Medulla oblongata (tissue), 1 donor: ENCODE results near the gene GMPR.
"Not testable (repeated sequence)": the region's sequence is repeated elsewhere in the genome, so short reads cannot be mapped to it uniquely, and the experiment has no call there.

Experiments
- DNase-seq: peaks from one replicate; pipeline ENCODE4 v3.0.0-alpha.2; 2015; ENCODE audit errors: extremely low spot score

GMPR gene

DNA sequence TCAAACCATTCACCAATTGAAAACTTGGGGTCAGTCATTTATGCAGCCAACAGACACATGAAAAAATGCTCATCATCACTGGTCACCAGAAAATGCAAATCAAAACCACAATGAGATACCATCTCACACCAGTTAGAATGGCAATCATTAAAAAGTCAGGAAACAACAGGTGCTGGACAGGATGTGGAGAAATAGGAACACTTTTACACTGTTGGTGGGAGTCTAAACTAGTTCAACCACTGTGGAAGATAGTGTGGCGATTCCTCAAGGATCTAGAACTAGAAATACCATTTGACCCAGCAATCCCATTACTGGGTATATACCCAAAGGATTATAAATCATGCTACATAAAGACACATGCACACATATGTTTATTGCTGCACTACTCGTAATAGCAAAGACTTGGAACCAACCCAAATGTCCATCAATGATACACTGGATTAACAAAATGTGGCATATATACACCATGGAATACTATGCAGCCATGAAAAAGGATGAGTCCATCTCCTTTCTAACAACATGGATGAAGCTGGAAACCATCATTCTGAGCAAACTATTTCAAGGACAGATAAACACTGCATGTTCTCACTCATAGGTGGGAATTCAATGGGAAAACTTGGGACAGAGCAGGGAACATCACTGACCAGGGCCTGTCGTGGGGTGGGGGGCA, 13.2 kb upstream of the GMPR start:
- not testable (repeated sequence) for DNase-seq

DNA sequence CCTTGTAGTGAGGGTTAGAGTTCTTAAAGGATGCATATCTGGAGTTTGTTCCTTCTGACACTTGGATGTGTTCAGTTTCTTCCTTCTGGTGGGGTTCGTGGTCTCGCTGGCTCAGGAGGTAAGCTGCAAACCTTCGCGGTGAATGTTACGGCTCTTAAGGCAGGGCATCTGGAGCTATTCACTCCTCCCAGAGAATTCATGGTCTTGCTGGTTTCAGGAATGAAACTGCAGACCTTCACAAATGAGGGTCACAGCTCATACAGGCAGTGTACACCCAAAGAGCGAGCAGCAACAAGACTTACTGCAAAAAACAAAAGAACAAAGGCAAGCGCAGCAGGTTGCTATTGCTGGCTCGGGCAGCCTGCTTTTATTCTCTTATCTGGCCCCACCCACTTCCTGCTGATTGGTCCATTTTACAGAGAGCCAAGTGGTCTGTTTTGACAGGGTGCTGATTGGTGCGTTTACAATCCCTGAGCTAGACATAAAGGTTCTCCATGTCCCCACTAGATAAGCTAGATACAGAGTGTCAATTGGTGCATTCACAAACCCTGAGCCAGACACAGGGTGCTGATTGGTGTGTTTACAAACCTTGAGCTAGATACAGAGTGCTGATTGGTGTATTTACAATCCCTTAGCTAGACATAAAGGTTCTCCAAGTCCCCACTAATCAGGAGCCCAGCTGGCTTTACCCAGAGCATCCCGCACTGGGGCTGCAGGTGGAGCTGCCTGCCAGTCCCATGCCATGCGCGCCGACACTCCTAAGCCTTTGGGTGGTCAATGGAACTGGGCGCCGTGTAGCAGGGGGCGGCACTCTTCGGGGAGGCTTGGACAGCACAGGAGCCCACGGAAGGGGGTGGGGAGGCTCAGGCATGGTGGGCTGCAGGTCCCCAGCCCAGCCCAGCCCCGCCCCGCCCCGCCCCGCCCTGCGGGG, 12.0 kb upstream of the GMPR start:
- not testable (repeated sequence) for DNase-seq

DNA sequence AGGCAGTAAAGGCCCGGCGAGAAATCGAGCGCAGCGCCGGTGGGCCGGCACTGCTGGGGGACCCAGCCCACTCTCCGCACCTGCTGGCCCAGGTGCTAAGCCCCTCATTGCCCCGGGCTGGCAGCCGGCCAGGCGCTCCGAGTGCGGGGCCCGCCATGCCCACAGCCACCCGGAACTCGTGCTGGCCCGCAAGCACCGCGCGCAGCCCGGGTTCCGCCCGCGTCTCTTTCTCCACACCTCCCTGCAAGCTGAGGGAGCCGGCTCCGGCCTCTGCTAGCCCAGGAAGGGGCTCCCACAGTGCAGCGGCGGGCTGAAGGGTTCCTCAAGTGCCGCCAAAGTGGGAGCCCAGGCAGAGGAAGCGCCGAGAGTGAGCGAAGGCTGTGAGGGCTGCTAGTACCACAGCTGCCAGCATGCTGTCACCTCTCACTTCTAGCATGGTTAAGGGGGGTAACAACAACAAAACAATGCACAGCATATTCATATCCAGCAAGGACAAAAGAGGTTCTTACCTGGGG, 11.3 kb upstream of the GMPR start:
- no peak for DNase-seq

DNA sequence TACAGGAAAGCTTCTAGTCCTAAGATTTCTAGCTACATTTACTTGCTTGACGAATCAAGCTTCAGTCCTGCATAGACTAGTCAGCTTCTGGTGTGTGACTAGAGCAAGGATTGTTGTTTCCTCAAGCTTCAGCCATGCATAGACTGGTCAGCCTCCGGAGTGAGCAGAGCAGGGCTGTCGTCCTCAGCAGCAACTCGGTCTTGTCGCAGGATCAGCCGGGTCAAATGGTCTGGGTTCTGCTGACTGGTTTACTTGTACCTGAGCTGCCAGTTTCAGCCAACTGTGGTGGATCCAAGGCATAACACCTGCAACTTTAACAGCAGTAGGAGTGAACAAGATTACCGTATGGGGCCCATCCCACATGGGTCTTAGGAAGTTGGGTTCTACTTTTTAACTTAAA, 10.8 kb upstream of the GMPR start:
- DNase-seq: no peak

DNA sequence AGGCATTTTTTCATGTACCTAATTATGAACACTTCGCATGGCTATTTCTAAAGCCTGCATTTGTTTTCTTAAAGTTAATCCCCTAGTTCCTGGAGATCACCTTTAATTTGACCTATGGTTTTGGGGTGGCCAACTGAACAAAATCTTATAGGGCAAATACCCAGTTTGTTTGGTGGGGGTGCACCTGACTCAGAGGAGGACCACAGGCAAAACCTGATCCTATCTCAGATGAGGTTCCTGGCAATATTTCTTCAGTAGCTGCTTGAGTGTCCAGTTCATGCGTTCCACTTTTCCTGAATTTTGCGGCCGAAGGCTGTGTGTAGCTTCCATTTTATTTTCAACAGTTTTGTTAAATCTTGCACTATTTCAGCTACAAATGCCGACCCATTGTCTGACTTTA, 10.3 kb upstream of the GMPR start:
- DNase-seq: no peak

DNA sequence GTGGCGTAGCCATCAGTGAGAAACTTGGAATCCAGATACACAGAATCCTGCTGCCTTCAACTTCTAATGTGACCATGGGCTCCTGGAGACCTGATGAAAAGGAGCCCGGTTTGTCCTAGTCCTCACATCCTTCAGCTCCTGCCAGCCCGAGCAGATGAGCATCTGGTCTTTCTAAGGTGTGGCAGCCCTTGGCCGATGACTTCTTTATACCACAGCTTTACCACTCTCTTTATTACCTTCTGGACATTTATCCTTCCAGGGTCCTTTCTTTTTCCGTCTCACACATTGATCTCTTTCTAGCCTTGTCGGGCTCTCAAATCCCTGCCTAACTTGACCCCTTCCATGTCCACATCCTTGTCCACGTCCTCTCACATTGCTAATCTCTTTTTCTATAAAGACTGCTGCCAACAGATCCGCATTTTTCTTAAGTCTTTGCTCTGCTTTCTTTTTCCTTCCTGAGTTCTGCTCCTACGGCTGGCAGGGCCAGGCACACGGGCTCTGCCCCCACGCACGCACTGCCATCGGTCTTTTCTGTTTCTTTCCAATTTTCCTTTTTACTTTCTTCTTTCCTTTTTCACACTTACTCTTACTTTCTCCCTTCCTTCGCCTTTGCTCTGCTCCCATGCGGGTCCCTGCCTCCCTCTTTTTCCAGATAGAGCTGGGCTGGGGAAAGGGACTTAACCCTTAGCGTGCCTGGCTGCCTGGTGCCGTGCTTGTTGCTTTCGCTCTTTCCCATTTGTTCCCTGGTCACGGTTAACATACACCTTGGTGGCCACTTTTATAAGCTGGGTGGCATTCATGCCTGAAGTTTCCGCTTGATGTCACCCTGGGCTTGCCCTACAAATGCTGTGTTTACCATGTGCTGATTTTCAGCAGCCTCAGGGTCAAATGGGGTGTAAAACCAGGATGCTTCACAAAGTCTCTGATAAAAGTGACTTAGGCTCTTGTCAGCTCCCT, 9.4 kb upstream of the GMPR start:
- DNase-seq: no peak

DNA sequence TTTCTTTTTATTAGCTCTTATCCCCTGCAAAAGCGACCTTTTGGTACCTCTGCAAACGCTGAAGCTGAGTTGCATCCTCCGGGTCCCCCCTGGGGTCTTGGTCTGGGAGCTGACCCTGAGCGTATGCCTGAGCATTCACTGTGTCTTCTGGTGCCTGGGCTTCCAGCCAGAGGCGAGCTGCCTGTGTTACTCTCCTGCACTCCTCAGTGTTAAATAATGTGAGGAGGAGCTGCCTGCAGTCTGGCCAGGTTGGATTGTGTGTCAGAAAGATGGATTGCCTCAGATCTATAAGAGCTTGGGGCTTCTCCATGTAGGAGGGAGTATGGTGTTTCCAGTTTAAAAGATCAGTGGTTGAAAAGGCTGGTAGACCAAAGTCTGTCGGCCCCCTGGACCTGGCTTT, 8.7 kb upstream of the GMPR start:
- DNase-seq: no peak

DNA sequence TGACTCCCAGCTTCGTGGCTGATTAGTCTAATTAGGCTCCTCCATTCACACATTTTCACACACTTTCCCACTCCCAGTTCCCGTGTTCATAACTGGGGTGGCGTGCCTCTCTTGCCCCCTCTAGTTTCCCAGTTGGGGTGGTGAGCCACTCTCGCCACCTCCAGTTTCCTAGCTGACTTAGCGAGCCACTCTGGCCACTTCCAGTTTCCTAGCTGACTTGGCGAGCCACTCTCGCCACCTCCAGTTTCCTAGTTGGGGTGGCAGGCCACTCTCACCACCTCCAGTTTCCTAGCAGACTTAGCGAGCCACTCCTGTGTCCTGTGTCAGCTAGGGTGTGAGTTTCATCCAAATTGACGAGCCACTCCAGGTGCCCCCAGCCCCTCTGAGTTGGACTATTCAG, 7.4 kb upstream of the GMPR start:
- no peak for DNase-seq

DNA sequence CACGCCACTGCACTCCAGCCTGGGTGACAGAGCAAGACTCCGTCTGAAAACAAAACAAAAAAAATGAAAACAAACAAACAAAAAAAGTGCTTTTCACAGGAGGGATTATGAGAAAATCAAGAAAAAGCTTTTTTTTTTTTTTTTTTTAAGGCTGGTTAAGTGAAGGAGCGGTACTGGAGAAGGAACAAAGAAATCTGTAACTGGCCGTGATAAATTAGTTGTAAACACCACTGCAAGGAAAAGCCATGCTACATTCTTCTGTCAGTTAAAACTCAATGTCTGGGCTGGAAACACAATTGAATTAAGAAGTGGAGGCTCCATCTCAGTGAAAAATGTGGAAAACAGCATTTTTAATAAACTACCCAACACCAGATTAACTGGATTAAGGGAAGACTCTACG, 6.3 kb upstream of the GMPR start:
- DNase-seq: no peak

DNA sequence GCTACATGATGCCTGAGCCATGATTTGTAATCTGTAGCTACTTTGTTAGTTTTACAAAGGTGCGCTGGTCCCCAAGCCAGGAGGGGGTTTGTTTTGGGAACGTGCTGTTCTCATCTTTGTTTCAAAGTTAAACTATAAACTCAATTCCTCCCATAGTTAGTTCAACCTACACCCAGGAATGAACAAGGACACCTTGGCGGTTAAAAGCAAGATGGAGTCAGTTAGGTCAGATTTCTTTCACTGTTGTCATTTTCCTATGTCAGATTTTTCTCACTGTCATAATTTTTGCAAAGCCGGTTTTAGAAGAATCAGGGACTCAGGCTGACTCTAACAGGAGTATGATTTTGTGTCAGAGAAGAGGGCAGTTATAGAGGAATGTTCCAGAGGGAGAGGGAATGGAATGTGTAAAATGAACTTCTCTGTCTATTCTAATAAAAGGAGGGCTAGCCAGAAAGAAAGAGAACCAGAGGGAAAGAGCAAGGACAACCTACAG, 2.3 kb upstream of the GMPR start:
- no peak for DNase-seq

DNA sequence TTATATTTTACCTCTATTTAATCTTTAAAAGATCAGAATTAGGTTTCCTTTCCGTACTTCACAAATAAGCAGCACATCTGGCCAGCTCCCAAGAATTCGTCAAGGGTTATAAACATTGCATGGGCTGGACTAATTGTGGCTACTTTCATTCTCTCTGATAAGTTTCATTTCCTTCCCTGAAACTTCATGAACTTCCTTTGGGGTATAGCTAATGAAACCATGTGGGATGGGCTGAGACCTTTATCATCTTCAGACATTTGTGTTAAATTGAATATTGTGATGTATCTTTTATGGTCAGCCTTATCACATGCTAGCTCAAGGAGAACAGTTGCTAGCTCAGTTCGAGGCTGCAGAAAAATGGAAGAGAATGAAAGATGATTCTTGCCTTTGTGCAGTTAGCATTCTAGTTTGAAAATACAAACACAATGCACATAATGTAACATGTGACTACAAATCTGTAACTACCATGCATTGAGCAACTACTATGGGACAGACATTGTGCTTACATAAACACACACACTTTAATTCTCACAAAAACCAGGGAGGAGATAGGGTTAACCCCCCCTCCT, 1.7 kb upstream of the GMPR start:
- DNase-seq: peak; percentile 71

DNA sequence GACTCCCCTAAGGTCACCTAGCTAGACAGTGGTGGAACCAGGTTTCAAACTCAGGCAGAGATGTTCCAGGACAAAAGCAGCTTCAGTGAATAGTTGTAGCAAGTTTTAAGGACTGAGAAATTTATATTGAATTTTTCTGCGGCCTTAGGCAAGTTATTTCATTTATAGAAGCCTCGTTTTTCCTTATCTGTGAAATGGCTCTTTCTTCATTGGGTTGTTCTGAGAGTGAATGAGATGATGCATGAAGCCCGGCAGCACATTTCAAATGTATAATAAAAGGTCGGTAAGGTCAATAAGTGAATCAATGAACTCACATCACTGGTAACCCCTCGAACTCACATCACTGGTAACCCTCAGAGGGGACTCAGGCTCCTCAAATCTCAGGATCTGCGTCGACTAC, 1.1 kb upstream of the GMPR start:
- DNase-seq: no peak

DNA sequence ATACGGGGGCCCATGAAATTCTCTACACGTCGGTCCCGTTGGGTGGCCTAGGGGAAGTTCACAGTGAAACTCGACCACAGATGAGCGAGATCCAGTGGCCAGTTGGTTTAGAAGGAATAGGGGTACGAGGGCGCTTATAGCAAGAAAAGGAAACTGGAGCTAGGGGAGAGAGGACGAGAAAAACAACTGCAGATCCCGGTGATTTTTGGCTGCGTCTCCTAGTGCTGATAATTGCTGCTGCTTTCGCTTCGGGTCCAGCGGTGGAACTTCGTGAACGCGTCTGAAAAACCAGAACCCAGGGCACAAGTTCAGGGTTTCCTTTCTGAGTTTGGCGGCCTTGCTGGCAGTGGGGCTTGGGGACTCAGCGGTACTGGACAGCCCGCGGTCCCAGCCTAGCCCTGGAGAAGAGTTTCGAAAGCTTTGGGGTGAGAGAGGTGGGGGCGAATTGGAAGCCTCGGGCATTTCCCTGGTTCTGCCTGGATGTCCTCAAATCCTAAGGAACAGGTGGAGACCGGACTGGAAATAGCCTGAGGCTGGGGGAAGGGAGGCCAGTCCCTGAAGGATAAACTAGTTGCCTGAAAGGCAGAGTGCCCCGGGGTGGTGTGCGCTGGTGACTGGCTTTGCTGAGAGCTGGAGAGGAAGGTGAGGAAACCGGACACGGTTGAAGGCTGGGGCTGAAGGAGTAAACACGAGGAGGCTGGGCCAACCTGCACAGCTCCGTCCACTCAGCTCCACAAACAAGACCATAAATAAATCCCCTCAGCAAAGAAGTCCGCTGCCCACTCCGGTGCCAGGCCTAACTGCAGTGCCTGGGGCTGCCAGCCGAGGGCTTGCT, 793 bp downstream of the GMPR start:
- peak; percentile 44 for DNase-seq

DNA sequence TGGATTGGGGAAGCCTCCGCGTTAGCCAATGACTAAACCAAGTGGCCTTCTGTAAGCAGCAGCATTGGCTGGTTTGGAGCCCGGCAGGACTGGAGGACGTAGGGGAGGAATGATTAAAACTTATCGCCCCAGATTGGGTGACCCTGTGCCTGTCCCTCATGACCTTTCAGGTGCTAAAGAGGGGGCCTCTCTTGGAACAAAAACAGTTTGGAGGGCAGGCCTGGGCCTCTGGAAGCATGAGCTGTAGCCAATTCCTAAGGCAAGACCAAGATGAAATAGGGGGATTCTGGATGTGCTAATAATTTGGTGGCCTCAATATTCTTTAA, 1.4 kb downstream of the GMPR start:
- DNase-seq: peak; percentile 88

DNA sequence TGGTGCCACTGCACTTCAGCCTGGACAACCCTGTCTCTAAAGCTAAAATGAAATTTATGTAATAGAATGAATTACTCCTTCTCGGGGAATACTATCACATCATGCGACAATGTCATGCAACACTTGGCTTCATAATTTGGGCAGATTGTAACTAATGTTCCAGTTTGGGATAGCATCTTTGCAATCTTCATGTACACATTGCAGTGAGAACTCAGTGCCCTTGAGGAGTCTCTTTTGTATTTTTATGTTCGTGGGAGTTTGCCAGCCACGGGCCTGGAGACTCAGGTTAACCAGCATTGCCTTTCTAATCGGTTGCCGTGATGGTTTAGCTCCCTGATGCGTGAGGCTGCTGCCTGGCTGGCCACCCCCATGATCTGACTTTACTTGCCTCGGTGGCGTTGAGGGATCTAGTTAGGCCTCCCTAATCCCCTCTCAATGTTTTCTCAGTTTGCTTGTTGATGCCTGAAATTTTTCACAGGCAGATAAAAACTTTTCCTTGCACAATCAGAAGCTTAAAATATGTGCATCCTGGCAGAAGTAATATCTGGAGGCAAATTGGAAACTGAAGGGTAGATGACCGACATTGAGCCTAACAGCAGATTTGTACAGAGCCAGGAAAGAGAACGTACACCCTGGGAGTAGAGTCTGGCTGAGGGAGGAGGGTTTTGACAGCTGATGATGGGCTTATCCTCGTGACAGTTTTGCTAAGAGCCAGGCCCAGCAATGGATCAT, 2.4 kb downstream of the GMPR start:
- no peak for DNase-seq

DNA sequence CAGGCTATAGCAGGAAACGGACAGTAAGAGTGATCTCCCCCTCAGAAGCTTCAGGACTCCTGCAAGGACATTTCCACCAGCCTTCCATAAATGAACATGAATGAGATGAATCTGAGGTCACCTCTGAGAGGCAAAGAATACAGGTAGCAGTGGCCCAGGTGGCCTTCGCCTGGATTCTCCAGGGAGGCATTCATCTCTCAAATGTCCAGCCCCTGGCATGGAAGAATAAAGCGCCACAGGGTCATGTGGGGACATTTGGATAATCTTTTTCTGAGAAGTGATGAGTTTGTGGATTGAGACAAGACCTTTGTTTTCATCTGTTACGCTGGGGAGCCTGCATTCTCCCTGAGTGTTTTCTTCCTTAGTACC, 2.9 kb downstream of the GMPR start:
- DNase-seq: no peak

DNA sequence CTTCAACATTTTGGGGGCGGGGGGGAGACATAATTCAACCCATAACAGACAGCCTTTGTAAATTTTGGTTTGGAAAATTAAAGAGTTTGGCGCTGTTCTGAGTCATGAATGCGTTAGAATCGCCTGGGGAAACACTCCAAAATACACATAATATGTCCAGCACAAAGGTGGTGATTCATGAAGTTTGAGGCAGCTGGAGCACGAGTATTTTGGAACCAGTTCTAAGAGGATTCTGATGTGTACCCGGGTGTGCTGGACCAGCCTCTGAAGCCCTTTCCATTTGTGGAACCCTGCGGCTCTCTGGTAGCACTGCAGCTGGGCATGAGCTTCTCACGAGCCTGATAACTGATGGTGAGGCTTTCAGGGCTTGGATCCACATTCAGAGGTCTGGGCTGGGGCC, 4.7 kb downstream of the GMPR start:
- peak; percentile 38 for DNase-seq

DNA sequence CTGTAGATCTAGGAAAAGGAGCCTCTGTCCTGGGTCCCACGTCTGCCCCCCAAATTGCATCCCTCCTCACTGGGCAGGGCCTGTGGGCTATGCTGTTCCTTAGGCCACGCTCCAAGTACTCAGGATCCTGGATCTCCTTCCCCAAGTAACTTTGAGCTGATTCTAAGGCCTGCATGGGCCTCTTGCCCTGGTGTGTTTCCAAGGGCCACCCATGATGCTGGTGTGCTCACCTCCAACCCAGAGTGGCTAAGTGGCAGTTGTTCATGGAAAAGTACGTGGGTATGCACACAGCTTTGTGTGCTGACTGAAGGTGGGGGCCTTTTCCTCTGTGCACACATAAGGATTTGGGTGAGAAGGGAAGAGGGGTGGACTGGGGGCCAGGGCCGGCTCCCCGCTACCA, 5.3 kb downstream of the GMPR start:
- no peak for DNase-seq

DNA sequence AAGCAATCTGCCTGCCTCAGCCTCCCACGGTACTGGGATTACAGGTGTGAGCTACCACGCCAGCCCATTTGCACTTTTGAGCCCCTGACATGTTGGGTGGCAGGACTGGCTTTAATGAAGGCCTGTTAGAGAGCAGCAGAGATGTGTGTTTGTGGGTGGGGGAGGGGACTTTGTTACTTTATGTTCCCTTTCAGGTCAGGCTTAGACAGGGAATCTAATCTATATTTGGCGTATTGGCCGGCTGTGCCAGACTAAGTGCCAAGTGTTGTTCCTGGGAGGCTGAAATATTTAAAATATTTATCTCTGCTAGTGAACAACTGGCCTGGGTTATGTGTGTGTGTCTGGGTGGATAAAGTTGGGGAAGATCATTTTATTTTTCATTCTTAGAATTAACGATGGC, 6.1 kb downstream of the GMPR start:
- no peak for DNase-seq

DNA sequence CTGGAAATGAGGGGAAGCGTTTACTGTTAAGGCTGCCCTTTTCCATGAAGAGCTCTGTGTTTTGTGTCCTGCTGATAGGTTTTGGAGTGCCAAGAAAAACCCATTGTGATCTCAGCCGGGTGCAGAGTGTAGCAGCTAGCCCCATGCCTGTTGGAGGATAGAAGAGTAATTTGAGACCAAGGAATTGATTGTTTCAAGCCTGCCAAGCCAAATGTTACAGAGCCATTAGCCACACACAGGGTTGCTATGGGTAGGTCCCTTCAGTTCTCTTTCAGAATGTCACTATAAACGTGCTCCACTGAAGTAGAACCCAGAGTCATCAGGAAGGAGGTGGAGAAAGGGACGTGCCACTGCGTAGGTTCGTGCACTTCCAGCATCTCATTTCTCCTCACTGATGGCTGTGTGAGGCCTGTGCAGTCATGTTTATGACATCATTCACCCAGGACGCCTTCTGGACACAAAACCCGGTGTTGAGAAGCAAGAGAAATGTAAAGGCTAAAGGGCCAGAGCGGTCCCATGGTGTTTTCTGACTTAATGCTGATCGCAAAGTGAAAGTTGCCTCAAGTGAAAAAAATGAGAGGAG, 6.6 kb downstream of the GMPR start:
- peak; percentile 72 for DNase-seq
